CD4-positive, alpha-beta T cell treated with Interleukin-1 beta for 1 hour (primary cell): ENCODE results near the gene CBLL1.

Experiments
- DNase-seq, 2 donors: peaks; one replicate each; pipeline ENCODE4 v3.0.0-alpha.2; 2020 to 2022

The CBLL1 gene, protein sequence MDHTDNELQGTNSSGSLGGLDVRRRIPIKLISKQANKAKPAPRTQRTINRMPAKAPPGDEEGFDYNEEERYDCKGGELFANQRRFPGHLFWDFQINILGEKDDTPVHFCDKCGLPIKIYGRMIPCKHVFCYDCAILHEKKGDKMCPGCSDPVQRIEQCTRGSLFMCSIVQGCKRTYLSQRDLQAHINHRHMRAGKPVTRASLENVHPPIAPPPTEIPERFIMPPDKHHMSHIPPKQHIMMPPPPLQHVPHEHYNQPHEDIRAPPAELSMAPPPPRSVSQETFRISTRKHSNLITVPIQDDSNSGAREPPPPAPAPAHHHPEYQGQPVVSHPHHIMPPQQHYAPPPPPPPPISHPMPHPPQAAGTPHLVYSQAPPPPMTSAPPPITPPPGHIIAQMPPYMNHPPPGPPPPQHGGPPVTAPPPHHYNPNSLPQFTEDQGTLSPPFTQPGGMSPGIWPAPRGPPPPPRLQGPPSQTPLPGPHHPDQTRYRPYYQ

GRCh38 chr7:107743567-107744344 is at the start of gene CBLL1:
Gene CBLL1, plus strand, starts transcription at chr7:107744142. Its CDS starts 22 bp downstream, at chr7:107744164.
- peak; percentile 96 to 97 for DNase-seq

GRCh38 chr7:107694386-107694785 is 49.6 kb upstream of the CBLL1 start:
- DNase-seq: no peak

DNA sequence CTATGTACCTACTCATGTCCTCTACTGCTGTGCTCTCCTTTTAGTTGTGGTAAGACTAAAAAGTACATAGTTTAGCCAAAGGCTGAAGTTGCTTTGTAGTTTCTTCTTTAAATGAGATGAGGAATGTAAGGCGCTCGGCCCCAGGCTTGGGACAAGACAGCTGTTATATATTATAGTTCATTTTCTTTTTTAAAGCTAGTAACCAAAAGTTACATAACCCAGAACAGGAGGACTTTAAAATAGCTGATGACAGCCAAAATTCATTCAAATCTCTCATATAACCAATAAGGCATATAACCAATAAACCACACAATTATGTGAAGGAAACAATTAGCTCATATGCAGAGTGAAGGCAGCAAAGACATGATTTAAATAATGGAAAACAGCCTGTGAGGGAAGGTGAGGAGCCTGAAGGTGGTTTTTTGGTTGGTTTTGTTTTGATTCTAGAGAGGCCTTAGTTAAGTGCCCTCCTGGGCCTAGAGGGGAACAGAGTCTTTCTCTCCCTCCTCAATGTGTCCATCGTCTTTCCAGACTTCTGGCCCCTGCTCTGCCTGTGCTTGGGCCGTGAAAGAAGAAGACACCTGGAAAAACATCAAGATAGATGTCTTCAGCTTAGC is 47.5 kb upstream of the CBLL1 start:
- no peak for DNase-seq

DNA sequence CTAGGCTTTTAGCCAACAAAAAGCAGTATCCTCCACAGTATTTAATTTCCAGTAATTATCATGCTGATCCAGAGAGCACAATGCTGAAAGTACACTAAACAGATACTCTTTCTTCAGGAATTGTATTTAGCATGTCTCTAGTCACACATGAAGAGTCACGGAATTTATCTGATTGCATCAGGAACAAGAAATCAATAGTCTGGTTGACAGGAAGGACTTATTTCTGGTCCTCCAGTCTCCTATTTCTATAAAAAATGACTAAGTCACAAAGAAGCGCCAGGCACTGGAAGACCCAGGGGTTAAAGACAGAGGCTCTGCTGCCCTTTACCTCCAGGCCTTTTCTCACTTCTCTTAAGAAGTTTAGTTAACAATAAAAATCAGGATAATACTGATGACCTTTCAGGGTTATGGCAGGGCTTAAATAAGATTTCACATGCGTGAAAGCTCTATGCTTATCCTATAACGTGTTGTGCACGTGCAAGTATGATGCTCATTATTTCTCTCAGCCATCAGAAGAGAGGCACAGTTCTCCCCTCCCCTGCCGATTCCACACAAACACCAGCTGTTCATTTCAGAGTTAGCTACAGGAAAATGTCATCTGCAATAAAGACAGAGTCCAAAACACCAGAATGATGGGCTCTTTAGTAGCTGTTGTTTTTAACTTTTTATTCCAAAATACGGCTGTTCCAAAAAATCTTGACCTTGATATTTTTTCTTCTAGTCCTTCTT is 46.5 kb upstream of the CBLL1 start:
- DNase-seq: no peak

- DNase-seq: no peak
Measured at GRCh38 chr7:107700570-107700969, 43.4 kb upstream of the CBLL1 start.

DNA sequence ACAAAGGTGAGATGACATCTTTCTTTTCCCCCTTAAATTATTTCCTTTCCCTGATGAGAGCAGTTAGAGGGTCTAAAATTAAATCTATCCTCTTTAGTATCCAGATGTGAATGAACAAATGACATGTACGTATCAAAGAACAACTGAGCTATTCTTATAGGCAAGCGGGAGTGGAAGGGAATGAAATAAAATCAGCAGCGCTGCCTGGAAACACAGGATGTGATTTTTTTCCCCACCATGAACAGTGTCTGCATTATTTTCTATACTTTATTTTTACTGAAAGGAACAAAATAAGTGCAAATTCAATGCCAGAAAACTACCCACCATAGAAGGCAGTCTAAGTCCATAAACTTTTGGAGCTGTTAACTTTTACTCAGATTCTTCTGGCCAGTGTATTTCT is 42.8 kb upstream of the CBLL1 start:
- DNase-seq: no peak

DNA sequence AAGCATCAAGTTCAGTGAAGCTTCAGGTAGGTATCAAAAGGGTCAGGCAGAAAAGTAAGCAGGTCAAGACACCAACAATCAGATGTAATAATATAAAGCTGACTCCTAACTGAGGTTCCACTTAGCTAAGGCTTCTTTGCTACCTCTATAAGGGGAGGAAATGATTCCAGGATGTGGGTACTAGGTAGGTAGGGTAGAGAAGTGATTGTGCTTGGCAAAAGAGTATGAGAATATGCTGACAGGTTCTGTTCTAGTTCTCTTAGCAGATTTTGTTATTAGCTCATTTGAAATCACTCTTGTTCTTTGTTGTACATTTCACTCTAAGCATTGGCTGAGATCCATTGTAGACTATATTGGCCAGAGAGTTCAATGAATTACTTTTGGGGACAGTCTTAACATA is 40.7 kb upstream of the CBLL1 start:
- DNase-seq: no peak

DNA sequence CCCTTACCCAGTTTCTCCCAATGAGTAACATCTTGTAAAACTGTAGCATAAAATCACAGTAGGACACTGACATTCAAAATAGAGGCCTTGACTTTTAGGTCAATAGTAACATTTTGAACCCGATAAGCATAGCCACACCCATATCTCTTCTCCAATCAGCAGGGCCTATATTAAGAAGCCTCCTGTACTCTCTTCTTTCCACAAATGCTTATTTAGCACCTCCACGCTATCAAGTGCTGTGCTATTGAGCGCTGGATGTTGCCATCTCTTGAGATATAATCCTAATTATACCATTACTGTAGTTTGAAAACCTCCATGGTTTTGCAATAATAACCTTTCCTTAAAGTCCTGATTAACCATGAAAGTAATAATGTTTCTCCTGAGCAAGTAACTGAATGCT is 40.1 kb upstream of the CBLL1 start:
- DNase-seq: no peak

- DNase-seq: no peak
Measured at GRCh38 chr7:107708956-107709355, 35.0 kb upstream of the CBLL1 start.

DNA sequence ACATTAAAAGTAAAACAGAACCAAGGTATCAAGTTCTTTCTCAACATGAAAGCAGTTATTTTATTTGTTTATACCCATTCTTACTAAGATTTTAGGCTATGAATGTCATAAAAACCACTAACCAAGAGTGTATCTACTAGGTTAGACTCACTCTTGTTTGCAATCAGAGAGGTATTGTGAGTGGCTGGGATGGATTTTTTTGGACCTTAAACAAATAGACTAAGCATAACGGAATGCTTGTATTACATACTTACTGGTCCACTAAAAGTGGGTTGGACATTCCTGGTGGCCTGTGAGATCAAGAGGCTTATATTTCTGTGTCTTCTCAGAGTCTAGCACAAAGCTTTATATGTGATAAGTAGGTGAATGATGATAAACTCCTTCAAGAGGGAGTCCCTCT is 32.6 kb upstream of the CBLL1 start:
- DNase-seq: no peak

DNA sequence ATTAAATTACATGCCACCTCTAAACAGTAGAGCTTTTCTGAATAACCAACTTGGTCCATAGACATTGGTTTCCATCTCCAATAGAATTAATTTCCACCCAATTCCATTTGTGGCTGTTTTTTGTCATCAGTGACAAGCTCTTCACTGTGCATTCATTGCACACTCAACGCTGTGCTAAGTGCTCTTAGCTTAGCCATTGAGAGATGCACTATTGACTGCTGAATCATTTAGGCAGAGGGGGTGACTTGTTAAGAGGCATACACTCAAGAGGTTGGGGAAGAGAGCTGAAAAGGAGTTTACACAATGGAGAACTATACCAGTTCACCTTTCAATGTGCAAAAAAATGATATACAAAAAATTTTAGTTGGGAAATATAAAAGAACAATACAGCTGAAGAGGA is 31.9 kb upstream of the CBLL1 start:
- no peak for DNase-seq

GRCh38 chr7:107712896-107713295 is 31.0 kb upstream of the CBLL1 start:
- DNase-seq: no peak

- DNase-seq: no peak
Measured at GRCh38 chr7:107715531-107715930, 28.4 kb upstream of the CBLL1 start.

DNA sequence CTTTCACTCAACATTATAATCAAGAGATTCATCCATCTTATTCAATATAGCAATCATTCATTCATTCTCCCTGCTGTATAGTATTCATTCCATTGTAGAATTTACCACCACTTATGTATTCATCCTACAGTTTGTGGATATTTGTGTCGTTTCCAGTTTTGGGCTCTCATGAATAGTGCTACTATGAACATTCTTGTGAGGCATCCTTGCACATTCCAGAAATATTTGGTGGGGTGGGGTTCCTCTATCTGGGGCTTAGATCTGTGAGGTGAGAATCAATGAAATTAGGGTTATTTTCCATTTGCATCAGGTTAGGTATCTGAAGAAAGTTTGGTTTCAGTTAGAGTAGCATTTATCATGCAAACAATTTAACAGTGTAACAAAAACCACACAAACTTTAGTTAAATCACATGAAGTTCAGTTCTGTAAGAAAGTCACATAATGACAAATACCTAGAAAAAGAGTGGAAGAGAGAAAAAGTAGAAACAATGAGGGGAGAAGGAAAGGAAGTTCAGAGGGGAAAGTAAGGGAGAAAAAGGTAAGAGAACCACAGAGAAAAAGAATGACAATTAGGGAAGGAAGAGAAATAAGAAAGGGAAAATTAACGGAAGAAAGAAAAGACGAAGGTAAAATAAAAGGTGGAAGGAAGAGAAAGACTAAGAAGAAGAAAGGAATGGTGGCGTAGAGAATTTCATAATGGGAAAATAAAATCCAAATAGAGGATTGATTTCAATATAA is 25.3 kb upstream of the CBLL1 start:
- no peak for DNase-seq

DNA sequence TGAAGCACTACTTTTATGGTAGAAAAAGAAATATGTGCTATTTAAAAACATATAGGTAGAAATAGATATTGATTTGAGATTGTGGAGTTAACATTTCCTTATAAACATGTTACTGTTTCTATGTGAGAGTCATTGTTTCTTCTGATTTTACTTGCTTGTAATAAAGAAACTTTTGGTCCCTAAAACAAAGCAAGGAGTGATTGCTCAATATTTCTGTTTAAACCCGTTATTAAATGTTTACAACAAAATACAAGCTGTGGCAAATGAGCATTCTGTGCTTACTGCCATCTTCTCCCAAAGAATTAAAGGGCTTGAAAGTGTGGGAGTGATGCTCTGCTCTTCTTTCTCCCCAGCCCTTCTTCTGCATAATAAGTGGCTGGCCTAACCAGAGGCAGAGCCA is 22.7 kb upstream of the CBLL1 start:
- no peak for DNase-seq

DNA sequence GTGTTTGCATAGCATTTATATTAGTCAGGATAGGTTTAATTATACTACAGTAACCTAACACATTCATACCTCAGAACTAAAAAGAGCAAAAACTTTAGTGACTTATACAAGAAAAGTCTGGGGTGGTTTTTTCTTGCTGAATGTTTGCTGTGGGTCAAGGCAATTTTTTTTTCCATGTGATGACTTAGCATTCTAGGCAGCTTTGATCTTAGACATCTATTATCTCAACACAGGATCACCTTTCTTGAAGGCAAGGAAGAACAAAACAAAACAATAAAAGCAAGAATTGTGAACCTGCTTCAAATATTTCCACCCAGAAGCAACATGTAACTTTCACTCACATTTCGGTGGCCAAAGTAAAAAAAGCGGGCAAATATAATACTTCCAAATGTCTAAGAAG is 20.7 kb upstream of the CBLL1 start:
- no peak for DNase-seq

DNA sequence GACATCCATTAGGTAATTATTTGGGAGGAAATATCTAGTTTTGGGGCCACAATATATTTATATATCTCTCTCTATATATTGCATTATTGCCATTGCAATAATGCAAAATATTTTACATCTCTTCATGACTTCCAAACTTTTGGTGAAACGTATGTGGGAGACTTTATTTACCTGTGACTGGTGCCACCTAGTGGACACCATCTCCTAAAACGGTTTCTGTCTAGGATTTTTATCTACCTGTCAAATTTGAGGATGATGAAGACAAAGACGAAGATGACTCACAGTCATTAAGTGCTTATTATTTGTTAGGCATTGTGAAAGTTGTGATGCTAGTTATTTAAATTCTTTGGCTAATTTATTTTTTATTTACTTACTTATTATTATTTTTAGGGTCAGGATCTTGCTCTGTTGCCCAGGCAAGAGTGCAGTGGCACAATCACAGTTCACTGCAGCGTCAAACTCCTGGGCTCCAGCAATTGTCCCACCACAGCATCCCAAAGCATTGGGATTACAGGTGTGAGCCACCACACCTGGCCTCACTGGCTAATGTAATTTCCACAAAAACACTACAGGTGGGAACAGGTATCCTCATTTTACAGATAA is 18.7 kb upstream of the CBLL1 start:
- DNase-seq: peak; percentile 22 to 55

DNA sequence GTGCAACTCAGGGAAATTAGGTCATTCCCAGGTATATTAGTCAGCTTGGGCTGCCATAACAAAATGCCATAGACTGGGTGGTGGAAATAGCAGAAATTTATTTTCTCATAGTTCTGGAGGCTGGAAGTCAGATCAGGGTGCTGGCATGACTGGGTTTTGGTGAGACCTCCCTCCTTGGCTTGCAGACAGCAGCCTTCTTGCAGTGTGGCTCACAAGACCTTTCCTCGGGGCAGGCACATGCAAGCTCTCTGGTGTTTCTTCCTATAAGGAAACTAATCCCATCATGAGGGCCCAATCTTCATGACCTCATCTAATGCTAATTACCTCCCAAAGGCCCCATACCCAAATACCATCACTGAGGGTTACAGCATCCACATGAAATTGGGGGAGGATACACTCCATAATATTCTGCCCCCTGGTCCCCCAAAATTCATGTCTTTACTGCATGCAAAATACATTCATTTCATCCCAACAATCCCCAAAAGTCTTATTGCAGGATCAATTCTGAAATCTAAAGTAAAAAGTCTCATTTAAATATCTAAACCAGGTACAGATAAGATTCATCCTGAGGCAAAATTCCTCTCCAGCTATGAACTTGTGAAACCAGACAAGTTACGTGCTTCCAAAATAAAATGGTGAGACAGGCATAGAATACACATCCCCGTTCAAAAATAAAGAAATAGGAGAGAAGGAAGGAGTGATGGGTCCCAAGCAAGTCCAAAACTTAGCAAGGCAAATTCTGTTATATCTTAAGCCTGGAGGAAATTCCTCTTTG is 17.4 kb upstream of the CBLL1 start:
- no peak for DNase-seq

- no peak for DNase-seq
Measured at GRCh38 chr7:107728276-107728675, 15.7 kb upstream of the CBLL1 start.

- DNase-seq: no peak
Measured at GRCh38 chr7:107742678-107743566, 1.0 kb upstream of the CBLL1 start.
